KOPT-K1 (cell line): ENCODE measurements around the gene RAD51B.

Experiments used
- H3K27ac ChIP-seq: fragments of 200-600 bp; sonication (generic); 2 replicates; pipeline ENCODE4 v1.5.1; 2016; ENCODE audit warnings: antibody characterized with exemption, mild to moderate bottlenecking, low read depth, low read length; ENCODE audit not compliant: poor library complexity, severe bottlenecking
- H3K36me3 ChIP-seq: fragments of 200-600 bp; sonication (generic); 2 replicates; pipeline ENCODE4 v1.5.1; 2017; ENCODE audit warnings: antibody characterized with exemption, mild to moderate bottlenecking, low read length, moderate library complexity; ENCODE audit not compliant: insufficient read depth
- H3K9me3 ChIP-seq: fragments of 200-600 bp; sonication (generic); 2 replicates; pipeline ENCODE4 v1.5.1; 2017; ENCODE audit warnings: antibody characterized with exemption, low read length, mild to moderate bottlenecking; ENCODE audit not compliant: insufficient read depth, poor library complexity, severe bottlenecking

Gene RAD51B

DNA sequence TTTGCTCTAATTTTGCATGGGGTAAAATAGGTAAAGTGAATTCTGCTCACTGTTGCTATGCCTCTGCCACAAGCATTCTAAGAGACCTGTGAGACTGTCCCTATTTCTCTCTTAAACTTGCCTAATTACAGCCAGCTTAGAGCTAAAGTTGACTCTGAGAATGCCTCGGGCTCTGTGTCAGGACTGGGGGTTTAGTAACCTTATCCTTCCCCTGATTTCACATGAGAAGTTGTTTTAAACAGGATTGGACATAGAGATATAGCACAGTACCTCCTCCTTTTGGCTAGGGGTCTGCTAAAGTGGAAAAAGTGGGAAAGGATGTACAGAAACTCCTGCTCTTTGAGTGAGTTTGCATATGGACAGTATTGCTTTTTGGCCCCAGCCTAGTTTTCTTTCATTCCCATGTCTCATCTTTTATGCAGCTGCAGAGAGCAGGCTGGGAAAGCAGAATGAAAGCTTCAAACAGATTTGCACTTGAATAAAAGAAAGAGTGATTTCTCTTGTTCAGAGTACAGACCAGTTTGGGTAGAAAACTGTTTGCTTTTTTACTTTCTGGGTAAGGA, 122.0 kb downstream of the RAD51B start:
- Histone ChIP-seq H3K27ac (no peak overlapping the region), H3K9me3 (no peaks in the 10 kb centered on the region), H3K36me3 (no peaks in the 10 kb centered on the region)

DNA sequence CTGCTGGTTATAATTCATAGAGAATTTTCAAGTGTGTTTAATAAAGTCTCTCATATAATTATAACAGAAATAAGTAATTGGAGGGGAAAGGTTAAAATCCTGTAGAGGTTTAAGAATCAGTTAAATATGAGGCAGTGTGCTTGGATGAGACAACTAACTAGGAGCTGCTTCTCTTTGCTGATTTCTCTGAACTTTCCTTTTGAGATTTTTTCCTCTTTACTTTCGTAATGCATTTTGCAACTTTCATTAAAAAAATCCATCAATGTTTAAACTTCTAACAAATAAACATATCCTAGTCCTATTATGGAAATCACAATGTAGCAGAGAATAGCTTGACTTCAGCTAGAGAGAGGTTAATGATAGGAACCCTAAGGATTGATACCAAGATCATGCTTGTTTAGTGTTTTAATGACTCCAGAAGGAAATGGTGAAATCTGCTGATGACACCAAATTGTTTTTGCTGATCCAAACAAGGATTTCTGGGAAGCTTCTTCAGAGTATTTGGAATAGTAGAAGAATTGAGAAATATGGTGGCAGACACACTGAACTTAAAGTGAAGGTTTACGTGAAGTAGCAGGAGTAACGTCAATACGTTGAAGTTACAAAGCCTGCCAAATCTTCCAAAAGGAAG, 122.6 kb downstream of the RAD51B start:
- no peaks in the 10 kb centered on the region for H3K9me3 ChIP-seq
- no peaks in the 10 kb centered on the region for H3K36me3 ChIP-seq
- H3K27ac ChIP-seq = no peak overlapping the region

DNA sequence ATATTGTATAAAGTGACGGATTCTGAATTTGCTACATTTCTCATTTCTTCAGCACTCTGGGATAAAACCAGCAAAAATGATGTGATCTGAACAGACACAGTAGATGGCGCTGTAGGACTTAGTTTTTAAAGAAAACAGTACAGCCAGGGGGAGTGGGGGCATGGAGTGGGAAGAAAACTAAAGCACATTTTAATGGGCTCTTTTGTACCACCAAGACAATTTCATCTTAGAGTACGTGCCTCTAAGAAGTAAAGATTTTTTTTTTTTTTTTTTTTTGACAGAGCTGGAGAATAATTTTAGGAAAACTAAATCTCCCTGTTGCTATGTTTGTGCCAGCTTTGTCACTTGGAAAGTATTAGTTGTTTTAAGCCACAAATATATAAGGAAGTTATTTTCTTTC, 124.4 kb downstream of the RAD51B start:
- H3K36me3 ChIP-seq = no peaks in the 10 kb centered on the region
- H3K27ac ChIP-seq = no peak overlapping the region
- no peaks in the 10 kb centered on the region for H3K9me3 ChIP-seq

DNA sequence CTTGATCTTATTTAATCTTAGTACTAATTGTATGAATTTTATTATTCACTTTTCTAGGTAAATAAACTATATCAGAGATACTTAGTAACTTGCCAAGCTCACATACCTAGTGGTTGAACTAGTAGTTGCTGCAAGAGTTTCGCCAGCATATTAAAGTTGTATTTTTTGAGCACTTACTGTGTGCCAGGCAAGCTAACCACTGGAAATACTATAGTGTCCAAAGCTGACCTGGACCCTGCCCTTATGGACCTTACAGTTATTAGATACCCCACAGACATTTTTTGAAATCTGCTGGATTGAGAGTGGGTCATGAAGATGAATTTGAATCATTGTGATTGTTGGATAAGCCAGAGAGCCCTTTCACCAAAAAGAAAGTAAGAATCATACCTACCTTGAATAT, 125.0 kb downstream of the RAD51B start:
- H3K27ac ChIP-seq = no peak overlapping the region
- no peaks in the 10 kb centered on the region for H3K36me3 ChIP-seq
- H3K9me3 ChIP-seq = peaks cover 5% of the 10 kb centered on the region

DNA sequence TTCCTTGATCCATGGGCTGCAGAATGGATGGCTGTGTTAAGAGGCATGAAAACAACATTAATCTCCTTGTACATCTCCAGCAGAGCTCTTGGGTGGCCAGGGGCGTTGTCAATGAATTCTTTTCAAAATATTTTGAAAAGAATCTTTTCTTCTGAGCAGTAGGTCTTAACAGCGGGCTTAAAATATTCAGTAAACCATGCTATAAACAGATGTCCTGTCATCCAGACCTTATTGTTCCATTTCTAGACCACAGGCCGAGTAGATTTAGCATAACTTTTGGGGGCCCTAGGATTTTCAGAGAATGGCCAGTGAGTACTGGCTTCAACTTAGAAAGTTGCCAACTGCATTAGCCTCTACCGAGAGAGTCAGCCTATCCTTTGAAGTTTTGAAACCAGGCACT, 130.2 kb downstream of the RAD51B start:
- Histone ChIP-seq H3K9me3 (peaks cover 10% of the 10 kb centered on the region), H3K36me3 (no peaks in the 10 kb centered on the region), H3K27ac (no peak overlapping the region)

DNA sequence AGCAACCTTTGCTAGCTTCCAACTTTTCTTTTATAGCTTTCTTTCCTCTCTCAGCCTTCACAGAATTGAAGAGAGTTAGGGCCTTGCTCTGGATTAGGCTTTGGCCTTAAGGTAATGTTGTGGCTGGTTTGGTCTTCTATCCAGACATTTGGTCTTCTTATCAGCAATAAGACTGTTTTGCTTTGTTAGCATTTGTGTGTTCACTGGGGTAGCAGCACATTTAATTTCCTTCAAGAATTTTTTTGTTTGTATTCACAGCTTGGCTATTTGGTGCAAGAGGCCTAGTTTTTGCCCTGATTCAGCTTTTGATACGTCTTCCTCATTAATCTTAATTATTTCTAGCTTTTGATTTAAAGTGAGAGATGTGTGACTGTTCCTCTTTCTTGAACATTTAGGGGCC, 130.8 kb downstream of the RAD51B start:
- H3K9me3 ChIP-seq = peaks cover 10% of the 10 kb centered on the region
- no peaks in the 10 kb centered on the region for H3K36me3 ChIP-seq
- no peak overlapping the region for H3K27ac ChIP-seq

DNA sequence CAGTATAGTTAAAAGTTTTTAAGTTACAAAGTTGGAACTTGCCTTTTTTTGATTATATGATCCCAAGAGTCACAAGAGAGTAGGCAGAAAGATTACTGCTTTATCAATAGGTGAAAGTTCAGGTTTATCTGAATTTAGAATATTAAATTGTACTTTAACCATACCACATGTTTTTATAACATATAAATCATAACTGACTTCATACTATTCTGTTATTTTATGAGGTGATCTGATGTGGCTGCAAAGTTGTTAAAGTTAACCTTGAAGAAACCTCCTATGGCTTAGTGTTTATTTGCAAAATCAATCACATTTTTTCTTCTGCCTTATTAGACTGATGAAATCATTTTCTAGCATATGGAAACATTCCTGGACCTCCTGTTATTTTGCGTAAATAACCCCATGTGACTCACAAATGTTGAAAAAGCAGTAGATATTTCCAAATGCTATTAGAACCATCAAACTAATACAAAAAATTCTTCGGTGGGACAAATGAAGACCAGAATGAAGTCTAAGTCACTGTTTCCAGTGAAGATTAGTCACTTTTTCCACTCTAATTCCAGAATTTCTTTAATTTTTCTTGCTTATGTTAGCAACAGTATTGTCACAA, 132.1 kb downstream of the RAD51B start:
- Histone ChIP-seq H3K9me3 (peaks cover 10% of the 10 kb centered on the region), H3K36me3 (no peaks in the 10 kb centered on the region), H3K27ac (no peak overlapping the region)

DNA sequence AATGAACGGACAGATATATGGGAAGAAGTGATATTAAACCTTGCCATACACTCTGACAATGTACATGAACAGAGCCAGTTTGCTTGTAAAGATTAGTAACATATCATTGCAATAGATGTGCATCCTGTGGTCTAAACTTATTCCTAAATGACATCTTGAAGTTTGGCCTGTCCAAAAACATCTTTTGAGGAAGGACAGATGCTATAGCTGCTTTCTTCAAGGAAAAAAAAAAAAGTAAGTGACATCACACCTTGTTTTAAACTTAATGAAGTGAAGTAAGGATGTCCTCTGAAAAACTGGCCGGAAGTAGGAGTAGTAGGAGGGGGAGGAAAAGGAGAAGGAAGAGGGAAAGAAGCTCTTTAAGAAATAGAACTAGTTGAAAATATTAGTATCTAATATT, 132.8 kb downstream of the RAD51B start:
- Histone ChIP-seq H3K9me3 (peaks cover 10% of the 10 kb centered on the region), H3K27ac (no peak overlapping the region), H3K36me3 (no peaks in the 10 kb centered on the region)

DNA sequence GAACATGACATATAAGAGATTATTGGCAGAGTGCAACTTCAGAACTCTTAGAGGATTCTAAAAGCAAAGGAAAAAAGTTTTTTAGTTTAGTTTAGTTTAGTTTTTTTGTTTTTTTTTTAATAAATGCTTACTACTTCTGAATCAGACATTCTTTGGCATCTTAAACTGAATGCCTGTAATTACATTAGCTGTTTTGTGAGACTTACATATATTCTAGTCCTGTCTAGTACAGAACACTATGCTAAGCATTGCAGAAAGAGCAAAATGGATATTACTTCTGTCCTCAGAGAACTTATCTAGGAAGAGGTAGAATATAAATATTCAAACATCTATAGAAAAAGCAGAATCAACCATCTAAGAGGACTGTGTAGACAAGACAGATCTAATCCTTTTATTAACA, 133.2 kb downstream of the RAD51B start:
- peaks cover 10% of the 10 kb centered on the region for H3K9me3 ChIP-seq
- H3K27ac ChIP-seq = no peak overlapping the region
- H3K36me3 ChIP-seq = no peaks in the 10 kb centered on the region

DNA sequence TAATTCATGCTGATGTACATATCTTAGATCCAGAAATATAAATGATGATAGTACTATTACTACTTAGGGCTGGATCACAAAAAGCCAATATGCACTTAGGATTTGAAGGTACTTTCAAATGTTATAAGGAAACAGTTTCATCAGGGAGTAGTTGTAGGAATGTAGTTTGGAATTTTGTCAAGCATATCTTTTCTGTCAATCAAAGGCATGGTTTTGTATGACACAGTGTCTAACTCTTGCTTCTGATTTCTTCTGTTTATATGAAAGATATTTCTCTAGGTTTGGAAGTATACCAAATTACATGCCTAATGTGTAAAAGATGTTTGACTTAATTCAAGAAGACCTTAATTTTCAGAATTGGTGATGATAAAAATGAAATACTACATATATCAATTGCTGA, 135.7 kb downstream of the RAD51B start:
- Histone ChIP-seq H3K9me3 (no peaks in the 10 kb centered on the region), H3K27ac (no peak overlapping the region), H3K36me3 (no peaks in the 10 kb centered on the region)

DNA sequence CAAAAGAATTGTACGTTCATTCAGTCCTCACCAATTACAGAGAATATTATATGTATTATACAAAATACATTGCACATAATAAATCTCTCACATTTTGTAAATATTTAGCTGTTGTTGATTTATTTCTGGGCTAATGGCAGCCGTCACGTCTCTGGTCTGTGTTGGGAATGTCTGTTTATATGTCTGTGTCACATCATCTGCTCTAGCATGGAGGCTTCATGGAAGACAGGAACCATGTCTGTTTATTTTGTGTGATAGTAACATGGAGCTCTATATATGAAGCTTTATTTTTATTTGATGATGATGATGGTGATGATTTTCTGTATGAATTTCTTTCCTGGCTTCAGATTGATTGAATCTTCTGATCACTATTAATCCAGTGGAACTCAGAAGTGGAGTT, 138.4 kb downstream of the RAD51B start:
- Histone ChIP-seq H3K27ac (no peak overlapping the region), H3K36me3 (no peaks in the 10 kb centered on the region), H3K9me3 (no peaks in the 10 kb centered on the region)

DNA sequence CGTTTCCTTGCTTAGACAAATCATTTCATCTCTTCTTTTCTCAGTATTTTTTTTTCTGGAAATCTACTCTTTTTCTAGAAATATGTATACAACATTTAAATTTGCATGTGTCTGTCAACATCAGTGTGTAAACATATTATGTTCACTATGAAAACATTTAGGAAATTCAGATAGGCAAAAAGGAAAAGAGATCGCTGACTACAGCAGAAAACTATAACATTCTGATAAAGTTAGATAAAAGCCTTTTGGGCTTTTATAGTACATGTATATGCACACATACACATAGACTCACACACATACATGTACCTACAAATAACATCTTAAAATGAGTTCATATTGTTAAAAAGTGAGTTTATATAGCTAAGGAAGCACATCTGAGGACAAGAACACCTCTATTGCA, 142.1 kb downstream of the RAD51B start:
- Histone ChIP-seq H3K36me3 (no peaks in the 10 kb centered on the region), H3K27ac (no peak overlapping the region), H3K9me3 (peaks cover 4% of the 10 kb centered on the region)

DNA sequence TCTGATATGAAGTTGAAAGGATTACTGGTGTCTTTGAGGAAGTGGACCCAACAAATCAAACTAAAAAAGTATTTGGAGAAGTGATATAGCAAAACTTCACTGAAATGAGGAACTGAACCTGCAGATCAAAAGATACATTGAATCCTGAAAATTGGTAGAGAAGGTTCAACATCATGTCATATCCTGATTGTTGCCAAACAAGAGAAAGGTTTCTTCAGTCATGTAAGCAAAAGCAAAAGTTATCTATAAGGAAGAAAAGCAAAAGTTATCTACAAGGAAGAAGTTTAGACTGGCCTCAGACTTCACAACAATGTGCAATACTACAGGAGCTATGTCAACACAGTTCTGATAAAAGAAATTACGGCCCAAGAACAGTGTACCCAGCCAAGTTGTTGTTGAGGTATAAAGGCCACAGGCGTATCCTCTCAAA, 142.7 kb downstream of the RAD51B start:
- Histone ChIP-seq H3K27ac (no peak overlapping the region), H3K36me3 (no peaks in the 10 kb centered on the region), H3K9me3 (peaks cover 10% of the 10 kb centered on the region)

DNA sequence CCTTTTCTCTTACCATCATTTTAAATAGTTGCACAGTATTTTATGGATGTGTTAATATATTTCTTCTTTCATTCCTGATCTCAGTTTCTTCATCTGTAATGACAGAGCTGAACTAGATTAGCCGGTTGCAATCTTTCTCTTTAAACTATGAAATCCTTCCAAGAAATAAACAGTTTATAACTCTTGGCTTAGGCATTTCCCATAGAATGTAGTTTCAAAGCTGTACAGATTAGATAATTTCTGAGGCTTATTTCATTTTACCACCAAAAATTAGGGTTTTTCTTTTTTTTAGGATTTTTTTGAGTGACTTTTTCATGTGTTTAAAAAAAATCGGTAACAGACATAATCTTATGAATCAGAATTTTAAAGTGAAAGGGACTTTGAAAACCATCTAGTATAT, 144.0 kb downstream of the RAD51B start:
- H3K36me3 ChIP-seq = no peaks in the 10 kb centered on the region
- H3K27ac ChIP-seq = no peak overlapping the region
- H3K9me3 ChIP-seq = peaks cover 22% of the 10 kb centered on the region

DNA sequence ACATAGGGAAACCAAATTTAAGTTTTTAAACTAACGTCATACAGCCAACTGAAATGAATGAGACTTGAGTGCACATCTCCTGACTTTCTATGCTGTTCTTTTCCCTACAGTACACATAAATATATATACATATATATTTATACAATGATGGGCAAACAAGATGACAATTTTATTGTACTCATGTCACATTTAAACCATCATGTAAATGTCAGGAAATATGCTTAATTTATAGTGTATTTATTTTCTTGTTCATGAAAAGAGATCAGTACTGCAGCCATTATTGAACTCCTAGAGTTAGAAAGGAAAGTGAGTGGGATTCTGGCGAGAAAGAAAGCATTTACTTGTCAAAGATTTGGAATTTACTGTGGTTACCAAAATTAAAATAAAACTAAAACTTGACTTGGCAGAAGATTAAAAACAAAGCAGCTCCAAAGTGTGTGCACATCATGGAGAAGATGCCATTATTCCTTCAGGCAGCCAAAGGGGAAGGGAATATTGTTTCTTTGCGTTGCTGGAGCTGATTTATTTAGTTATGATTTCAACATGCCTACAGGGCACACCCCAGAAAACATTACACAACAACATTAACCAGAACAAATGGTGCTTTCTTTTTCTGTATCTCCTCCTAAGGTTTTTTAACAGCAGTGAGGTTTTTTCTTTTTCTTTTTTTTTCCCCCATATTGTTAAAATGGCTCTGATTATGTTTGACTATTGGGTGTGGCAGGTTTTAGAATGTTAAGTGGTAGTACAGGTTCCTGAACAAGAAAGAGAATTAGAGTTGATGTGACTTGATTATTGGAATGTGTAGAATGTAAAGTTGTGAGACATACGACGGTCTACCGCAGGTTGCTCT, 144.6 kb downstream of the RAD51B start:
- Histone ChIP-seq H3K9me3 (peaks cover 29% of the 10 kb centered on the region), H3K27ac (no peak overlapping the region), H3K36me3 (no peaks in the 10 kb centered on the region)
